VCaP (cell line): ENCODE results near the gene CACNA2D3.

Experiments used
- H3K27ac ChIP-seq: fragments of 450-650 bp; 2 replicates; pipeline ENCODE4 v1.5.1; 2017
- CTCF ChIP-seq: fragments of 450-650 bp; conservative IDR thresholded peaks from 2 replicates; pipeline ENCODE4 v1.5.1; 2017; ENCODE audit warnings: mild to moderate bottlenecking, moderate library complexity

CACNA2D3 gene

GRCh38 chr3:54131026-54131605, 8.8 kb downstream of the CACNA2D3 start:
- H3K27ac ChIP-seq: no peak overlapping the region
- TF ChIP-seq CTCF: no peak

- no peak for TF ChIP-seq CTCF
- no peak overlapping the region for H3K27ac ChIP-seq
Observed at GRCh38 chr3:54131890-54132289, 9.5 kb downstream of the CACNA2D3 start.

GRCh38 chr3:54132685-54133084, 10.3 kb downstream of the CACNA2D3 start:
- no peak overlapping the region for H3K27ac ChIP-seq
- TF ChIP-seq CTCF: no peak

- no peak overlapping the region for H3K27ac ChIP-seq
- no peak for TF ChIP-seq CTCF
Observed at GRCh38 chr3:54133196-54133595, 10.8 kb downstream of the CACNA2D3 start.

GRCh38 chr3:54134155-54134554, 11.8 kb downstream of the CACNA2D3 start:
- no peak for TF ChIP-seq CTCF

GRCh38 chr3:54134713-54135112, 12.4 kb downstream of the CACNA2D3 start:
- TF ChIP-seq CTCF: no peak
- no peak overlapping the region for H3K27ac ChIP-seq

More at GRCh38 chr3:54134155-54134554, 11.8 kb downstream of the CACNA2D3 start:
- no peak overlapping the region for H3K27ac ChIP-seq

- no peak overlapping the region for H3K27ac ChIP-seq
- TF ChIP-seq CTCF: no peak
Observed at GRCh38 chr3:54137311-54137710, 15.0 kb downstream of the CACNA2D3 start.
